ENCODE measurements around the gene CMIP. TPM values are rescaled to one million over a fixed set of nuclear protein-coding genes. Genes with fewer than 3 reads are reported as not detected.

Gene CMIP
- total RNA-seq, 1 experiment from 2014 or later, result 63.7 TPM

DNA sequence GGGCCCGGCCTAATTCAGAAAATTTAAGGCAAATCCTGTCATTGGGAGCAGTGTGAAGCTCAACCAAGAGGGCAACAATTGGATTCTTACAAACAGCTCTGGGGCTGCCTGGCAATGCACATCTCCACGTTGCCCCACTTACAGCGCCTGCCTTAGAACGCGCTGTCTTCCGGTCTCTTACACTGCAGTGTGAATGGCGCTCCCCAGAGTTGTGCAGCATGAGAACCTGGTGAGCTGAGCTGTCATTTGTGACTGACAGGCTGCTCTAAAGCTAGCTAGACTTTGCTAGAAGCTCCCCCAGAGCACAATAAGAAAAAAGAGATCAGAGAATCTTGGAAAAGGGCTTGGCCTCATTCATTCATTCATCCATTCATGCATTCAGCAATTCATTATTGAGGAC, 270.0 kb downstream of the CMIP start:
- Mint-ChIP-seq H3K4me3 (no peak overlapping the region), H3K36me3 (no peaks in the 10 kb centered on the region), H3K27ac (no peak overlapping the region), H3K27me3 (ENCODE audit: low read depth) (no peaks in the 10 kb centered on the region), H3K4me1 (peaks cover 72% of the 10 kb centered on the region), H3K9me3 (no peaks in the 10 kb centered on the region)
- TF ChIP-seq TEAD4 (CRISPR knock-in tag; IDR thresholded peaks at IDR 0.05), result no peak
- TF ChIP-seq, protein P1, sequence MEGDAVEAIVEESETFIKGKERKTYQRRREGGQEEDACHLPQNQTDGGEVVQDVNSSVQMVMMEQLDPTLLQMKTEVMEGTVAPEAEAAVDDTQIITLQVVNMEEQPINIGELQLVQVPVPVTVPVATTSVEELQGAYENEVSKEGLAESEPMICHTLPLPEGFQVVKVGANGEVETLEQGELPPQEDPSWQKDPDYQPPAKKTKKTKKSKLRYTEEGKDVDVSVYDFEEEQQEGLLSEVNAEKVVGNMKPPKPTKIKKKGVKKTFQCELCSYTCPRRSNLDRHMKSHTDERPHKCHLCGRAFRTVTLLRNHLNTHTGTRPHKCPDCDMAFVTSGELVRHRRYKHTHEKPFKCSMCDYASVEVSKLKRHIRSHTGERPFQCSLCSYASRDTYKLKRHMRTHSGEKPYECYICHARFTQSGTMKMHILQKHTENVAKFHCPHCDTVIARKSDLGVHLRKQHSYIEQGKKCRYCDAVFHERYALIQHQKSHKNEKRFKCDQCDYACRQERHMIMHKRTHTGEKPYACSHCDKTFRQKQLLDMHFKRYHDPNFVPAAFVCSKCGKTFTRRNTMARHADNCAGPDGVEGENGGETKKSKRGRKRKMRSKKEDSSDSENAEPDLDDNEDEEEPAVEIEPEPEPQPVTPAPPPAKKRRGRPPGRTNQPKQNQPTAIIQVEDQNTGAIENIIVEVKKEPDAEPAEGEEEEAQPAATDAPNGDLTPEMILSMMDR (IDR thresholded peaks at IDR 0.05), result no peak
- no peak for TF ChIP-seq GTF2I (CRISPR knock-in tag; conservative IDR thresholded peaks at IDR 0.05)
- no peak for TF ChIP-seq RELA (CRISPR knock-in tag; IDR thresholded peaks at IDR 0.05; ENCODE audit: borderline replicate concordance)
- no peak for TF ChIP-seq ZBTB21 (CRISPR knock-in tag; IDR thresholded peaks at IDR 0.05; ENCODE audit: borderline replicate concordance)
- TF ChIP-seq JAZF1 (CRISPR knock-in tag; IDR thresholded peaks at IDR 0.05), result no peak
- TF ChIP-seq ZNF232 (CRISPR knock-in tag; IDR thresholded peaks at IDR 0.05), result no peak
- no peak for TF ChIP-seq FOXK1 (CRISPR knock-in tag; IDR thresholded peaks at IDR 0.05)
- no peak for TF ChIP-seq ZNF317 (CRISPR knock-in tag; IDR thresholded peaks at IDR 0.05; ENCODE audit: borderline replicate concordance, low read depth)
- no peak for TF ChIP-seq CREM (CRISPR knock-in tag; IDR thresholded peaks at IDR 0.05)
- ChIA-PET POLR2A (interaction anchor here (0.5 to 1.0 kb wide), 4 partner anchors 12 to 276 kb away, joined by 3 to 12 read pairs (median 6); no protein-coding TSS in a partner anchor), CTCF (interaction anchor here (0.6 to 5.8 kb wide), 14 partner anchors 10 to 496 kb away, joined by 3 to 49 read pairs (median 4); partner anchors contain the start of gene GAN)
- ATAC-seq, result no peak
- no peak for DNase-seq (ENCODE audit: low spot score)

DNA sequence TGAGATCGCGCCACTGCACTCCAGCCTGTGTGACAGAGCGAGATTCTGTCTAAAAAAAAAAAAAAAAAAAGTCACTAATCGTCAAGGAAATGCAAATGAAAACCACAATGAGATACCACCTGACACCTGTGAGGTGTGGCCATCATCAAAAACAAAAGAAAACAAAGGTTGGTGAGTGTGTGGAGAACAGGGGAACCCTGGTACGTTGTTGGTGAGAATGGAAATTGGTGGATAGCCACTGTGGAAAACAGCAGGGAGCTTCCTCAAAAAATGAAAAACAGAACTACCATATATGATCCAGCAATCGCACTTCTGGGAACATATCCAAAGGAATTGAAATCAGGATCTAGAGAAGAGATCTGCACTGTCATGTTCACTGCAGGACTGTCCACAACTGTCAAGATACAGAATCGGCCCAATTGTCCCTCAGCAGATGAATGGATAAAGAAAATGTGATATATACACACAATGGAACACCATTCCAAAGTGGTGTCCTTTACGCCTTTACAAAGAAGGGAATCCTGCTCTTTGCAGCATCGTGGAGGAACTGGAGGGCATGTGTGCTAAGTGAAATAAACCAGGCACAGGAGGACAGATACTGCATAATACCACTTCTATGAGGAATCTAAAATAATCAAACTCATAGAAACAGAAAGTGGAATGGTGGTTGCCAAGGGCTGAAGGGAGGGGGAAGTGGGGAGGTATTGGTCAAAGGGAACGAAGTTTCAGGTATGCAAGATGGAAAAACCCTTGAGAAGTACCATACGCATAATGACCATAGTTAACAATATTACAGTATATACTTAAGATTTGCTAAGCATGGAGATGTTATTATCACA, 271.0 kb downstream of the CMIP start:
- DNase-seq (ENCODE audit: low spot score) (no peak), ATAC-seq (no peak)
- Mint-ChIP-seq H3K4me1 (peaks cover 66% of the 10 kb centered on the region), H3K27me3 (ENCODE audit: low read depth) (no peaks in the 10 kb centered on the region), H3K36me3 (no peaks in the 10 kb centered on the region), H3K4me3 (no peak overlapping the region), H3K9me3 (no peaks in the 10 kb centered on the region), H3K27ac (no peak overlapping the region)
- TF ChIP-seq, protein P2, sequence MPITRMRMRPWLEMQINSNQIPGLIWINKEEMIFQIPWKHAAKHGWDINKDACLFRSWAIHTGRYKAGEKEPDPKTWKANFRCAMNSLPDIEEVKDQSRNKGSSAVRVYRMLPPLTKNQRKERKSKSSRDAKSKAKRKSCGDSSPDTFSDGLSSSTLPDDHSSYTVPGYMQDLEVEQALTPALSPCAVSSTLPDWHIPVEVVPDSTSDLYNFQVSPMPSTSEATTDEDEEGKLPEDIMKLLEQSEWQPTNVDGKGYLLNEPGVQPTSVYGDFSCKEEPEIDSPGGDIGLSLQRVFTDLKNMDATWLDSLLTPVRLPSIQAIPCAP (CRISPR knock-in tag; IDR thresholded peaks at IDR 0.05), result no peak
- TF ChIP-seq CBFB (CRISPR knock-in tag; IDR thresholded peaks at IDR 0.05; ENCODE audit: low read depth), result no peak
- no peak for TF ChIP-seq MYBL2 (CRISPR knock-in tag; IDR thresholded peaks at IDR 0.05)
- no peak for TF ChIP-seq ZNF232 (CRISPR knock-in tag; IDR thresholded peaks at IDR 0.05)
- TF ChIP-seq, protein P3, sequence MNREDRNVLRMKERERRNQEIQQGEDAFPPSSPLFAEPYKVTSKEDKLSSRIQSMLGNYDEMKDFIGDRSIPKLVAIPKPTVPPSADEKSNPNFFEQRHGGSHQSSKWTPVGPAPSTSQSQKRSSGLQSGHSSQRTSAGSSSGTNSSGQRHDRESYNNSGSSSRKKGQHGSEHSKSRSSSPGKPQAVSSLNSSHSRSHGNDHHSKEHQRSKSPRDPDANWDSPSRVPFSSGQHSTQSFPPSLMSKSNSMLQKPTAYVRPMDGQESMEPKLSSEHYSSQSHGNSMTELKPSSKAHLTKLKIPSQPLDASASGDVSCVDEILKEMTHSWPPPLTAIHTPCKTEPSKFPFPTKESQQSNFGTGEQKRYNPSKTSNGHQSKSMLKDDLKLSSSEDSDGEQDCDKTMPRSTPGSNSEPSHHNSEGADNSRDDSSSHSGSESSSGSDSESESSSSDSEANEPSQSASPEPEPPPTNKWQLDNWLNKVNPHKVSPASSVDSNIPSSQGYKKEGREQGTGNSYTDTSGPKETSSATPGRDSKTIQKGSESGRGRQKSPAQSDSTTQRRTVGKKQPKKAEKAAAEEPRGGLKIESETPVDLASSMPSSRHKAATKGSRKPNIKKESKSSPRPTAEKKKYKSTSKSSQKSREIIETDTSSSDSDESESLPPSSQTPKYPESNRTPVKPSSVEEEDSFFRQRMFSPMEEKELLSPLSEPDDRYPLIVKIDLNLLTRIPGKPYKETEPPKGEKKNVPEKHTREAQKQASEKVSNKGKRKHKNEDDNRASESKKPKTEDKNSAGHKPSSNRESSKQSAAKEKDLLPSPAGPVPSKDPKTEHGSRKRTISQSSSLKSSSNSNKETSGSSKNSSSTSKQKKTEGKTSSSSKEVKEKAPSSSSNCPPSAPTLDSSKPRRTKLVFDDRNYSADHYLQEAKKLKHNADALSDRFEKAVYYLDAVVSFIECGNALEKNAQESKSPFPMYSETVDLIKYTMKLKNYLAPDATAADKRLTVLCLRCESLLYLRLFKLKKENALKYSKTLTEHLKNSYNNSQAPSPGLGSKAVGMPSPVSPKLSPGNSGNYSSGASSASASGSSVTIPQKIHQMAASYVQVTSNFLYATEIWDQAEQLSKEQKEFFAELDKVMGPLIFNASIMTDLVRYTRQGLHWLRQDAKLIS (CRISPR knock-in tag; IDR thresholded peaks at IDR 0.05; ENCODE audit: borderline replicate concordance), result no peak
- no peak for TF ChIP-seq ESRRA (CRISPR knock-in tag; IDR thresholded peaks at IDR 0.05; ENCODE audit: borderline replicate concordance)
- TF ChIP-seq, protein P4, sequence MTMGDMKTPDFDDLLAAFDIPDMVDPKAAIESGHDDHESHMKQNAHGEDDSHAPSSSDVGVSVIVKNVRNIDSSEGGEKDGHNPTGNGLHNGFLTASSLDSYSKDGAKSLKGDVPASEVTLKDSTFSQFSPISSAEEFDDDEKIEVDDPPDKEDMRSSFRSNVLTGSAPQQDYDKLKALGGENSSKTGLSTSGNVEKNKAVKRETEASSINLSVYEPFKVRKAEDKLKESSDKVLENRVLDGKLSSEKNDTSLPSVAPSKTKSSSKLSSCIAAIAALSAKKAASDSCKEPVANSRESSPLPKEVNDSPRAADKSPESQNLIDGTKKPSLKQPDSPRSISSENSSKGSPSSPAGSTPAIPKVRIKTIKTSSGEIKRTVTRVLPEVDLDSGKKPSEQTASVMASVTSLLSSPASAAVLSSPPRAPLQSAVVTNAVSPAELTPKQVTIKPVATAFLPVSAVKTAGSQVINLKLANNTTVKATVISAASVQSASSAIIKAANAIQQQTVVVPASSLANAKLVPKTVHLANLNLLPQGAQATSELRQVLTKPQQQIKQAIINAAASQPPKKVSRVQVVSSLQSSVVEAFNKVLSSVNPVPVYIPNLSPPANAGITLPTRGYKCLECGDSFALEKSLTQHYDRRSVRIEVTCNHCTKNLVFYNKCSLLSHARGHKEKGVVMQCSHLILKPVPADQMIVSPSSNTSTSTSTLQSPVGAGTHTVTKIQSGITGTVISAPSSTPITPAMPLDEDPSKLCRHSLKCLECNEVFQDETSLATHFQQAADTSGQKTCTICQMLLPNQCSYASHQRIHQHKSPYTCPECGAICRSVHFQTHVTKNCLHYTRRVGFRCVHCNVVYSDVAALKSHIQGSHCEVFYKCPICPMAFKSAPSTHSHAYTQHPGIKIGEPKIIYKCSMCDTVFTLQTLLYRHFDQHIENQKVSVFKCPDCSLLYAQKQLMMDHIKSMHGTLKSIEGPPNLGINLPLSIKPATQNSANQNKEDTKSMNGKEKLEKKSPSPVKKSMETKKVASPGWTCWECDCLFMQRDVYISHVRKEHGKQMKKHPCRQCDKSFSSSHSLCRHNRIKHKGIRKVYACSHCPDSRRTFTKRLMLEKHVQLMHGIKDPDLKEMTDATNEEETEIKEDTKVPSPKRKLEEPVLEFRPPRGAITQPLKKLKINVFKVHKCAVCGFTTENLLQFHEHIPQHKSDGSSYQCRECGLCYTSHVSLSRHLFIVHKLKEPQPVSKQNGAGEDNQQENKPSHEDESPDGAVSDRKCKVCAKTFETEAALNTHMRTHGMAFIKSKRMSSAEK (CRISPR knock-in tag; IDR thresholded peaks at IDR 0.05; ENCODE audit: borderline replicate concordance), result no peak
- TF ChIP-seq RELA (CRISPR knock-in tag; IDR thresholded peaks at IDR 0.05; ENCODE audit: borderline replicate concordance), result no peak
- TF ChIP-seq, protein P5, sequence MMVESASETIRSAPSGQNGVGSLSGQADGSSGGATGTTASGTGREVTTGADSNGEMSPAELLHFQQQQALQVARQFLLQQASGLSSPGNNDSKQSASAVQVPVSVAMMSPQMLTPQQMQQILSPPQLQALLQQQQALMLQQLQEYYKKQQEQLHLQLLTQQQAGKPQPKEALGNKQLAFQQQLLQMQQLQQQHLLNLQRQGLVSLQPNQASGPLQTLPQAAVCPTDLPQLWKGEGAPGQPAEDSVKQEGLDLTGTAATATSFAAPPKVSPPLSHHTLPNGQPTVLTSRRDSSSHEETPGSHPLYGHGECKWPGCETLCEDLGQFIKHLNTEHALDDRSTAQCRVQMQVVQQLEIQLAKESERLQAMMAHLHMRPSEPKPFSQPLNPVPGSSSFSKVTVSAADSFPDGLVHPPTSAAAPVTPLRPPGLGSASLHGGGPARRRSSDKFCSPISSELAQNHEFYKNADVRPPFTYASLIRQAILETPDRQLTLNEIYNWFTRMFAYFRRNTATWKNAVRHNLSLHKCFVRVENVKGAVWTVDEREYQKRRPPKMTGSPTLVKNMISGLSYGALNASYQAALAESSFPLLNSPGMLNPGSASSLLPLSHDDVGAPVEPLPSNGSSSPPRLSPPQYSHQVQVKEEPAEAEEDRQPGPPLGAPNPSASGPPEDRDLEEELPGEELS (CRISPR knock-in tag; IDR thresholded peaks at IDR 0.05), result no peak
- CTCF ChIA-PET, result interaction anchor here (0.6 to 1.2 kb wide), 3 partner anchors 9 to 350 kb away, joined by 3 to 7 read pairs (median 3); no protein-coding TSS in a partner anchor
- POLR2A ChIA-PET, result interaction anchor here (0.7 kb wide), 1 partner anchor 91 kb away, joined by 7 read pairs; no protein-coding TSS in a partner anchor

Data from WTC11 (cell line).